MG63 (cell line): ENCODE data around the gene SS18. TPM values are rescaled to one million over a fixed set of nuclear protein-coding genes. Genes with fewer than 3 reads are reported as not detected.

Experiments
- DNase-seq: peaks from one replicate; pipeline ENCODE4 v3.0.0-alpha.2; 2020
- H3K27me3 ChIP-seq: fragments of 250-450 bp; sonication (Bioruptor Pico); 2 replicates; pipeline ENCODE4 v1.5.1; 2020; ENCODE audit warnings: mild to moderate bottlenecking, moderate library complexity
- H3K36me3 ChIP-seq: fragments of 250-450 bp; sonication (Bioruptor Pico); 2 replicates; pipeline ENCODE4 v1.5.1; 2020; ENCODE audit warnings: mild to moderate bottlenecking, moderate library complexity
- H3K4me3 ChIP-seq: fragments of 250-450 bp; sonication (Bioruptor Pico); 2 replicates; pipeline ENCODE4 v1.5.1; 2020; ENCODE audit warnings: mild to moderate bottlenecking, moderate library complexity
- H3K9me3 ChIP-seq: fragments of 250-450 bp; sonication (Bioruptor Pico); 2 replicates; pipeline ENCODE4 v1.5.1; 2020; ENCODE audit warnings: mild to moderate bottlenecking, moderate library complexity
- total RNA-seq: library from RNA; depleted of rRNA; stranded (reverse); fragments of >200 nt; shearing (Covaris generic); gene quantifications from 2 replicates; pipeline ENCODE4 v1.2.3, GENCODE V29; 2014; ENCODE audit warnings: low replicate concordance; rRNA removed

Gene SS18
- total RNA-seq, 1 experiment from 2014 or later, result 60.1 TPM

DNA sequence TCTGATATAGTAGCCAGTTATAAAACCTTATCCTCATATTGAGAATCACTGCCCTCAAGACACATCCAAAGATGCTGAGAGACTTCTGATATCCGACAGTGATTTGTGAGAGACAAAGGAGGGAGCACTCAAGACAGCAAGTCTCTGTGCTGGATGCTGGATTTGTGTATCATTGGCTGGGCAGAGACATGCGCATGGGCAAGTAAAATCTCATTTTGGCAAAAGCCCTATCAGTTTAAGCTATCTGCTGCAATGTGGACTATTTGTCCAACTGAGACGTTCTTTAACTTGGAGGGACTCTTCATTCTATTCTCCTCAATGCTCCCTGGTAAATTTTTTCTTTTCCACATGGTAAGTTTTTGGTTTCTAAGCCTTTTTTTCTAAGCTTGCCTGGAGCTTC, 107.5 kb downstream of the SS18 start:
- Histone ChIP-seq H3K27me3 (no peaks in the 10 kb centered on the region), H3K36me3 (no peaks in the 10 kb centered on the region), H3K4me3 (no peak overlapping the region), H3K9me3 (no peaks in the 10 kb centered on the region)
- DNase-seq, result no peak

DNA sequence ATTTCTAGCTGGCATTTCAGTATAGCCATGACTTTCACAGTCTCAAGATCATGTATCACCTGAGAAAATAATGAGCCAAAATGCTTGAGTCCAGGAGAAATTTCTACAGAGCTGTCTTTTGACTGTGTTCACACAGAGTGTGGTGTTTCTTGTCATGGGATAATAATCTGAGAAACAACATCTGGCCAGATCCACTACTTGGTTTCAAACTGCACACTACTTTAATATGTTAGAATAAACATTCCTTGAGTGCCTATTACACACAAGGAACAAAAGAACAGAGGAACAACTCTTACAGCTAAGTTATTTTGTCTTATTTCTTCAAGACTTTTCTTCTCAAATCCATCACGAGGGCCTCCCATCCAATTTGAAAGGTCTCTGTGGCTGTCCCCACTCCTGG, 108.3 kb downstream of the SS18 start:
- no peak for DNase-seq
- no peaks in the 10 kb centered on the region for H3K36me3 ChIP-seq
- no peak overlapping the region for H3K4me3 ChIP-seq
- H3K9me3 ChIP-seq, result no peaks in the 10 kb centered on the region
- H3K27me3 ChIP-seq, result no peaks in the 10 kb centered on the region

GRCh38 chr18:25979369-25980040, 110.9 kb downstream of the SS18 start:
- DNase-seq, result no peak
- H3K4me3 ChIP-seq, result no peak overlapping the region
- H3K36me3 ChIP-seq, result no peaks in the 10 kb centered on the region
- no peaks in the 10 kb centered on the region for H3K27me3 ChIP-seq
- no peaks in the 10 kb centered on the region for H3K9me3 ChIP-seq

DNA sequence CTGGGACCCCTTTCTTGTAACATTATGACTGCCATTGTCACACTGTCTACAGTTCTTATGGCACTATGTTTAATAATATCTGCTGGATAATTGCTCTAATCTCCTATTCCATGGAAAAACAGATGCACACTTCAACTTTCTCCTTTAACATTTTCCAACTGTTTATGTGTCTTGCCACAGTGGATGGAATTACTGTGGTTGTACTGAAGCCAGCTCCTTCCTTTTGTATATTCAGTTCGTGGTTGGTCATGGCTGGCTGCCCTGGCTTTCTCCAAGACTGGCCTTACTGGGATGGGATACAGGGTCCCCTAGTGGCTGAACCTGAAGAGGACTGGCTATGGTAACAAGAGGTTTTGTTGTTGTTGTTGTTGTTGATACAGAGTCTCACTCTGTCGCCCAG, 113.9 kb downstream of the SS18 start:
- no peaks in the 10 kb centered on the region for H3K36me3 ChIP-seq
- H3K4me3 ChIP-seq, result no peak overlapping the region

GRCh38 chr18:25974630-25975077, 115.8 kb downstream of the SS18 start:
- H3K9me3 ChIP-seq, result no peaks in the 10 kb centered on the region
- DNase-seq, result no peak
- no peak overlapping the region for H3K4me3 ChIP-seq
- no peaks in the 10 kb centered on the region for H3K36me3 ChIP-seq
- H3K27me3 ChIP-seq, result no peaks in the 10 kb centered on the region

More for the DNA sequence above, 113.9 kb downstream of the SS18 start:
- no peaks in the 10 kb centered on the region for H3K27me3 ChIP-seq
- no peaks in the 10 kb centered on the region for H3K9me3 ChIP-seq
- peak; percentile 36 for DNase-seq

Other genes starting within 250 kb of the SS18 start
- 0.23 TPM in 1 of 2 replicates, not detected in the other for gene PSMA8, start 43.3 kb upstream of the SS18 start, total RNA-seq
- gene TAF4B, start 135.8 kb upstream of the SS18 start, total RNA-seq, result 3.7 and 5.7 TPM in 2 replicates